ENCODE measurements around the gene CACNG8.

Gene CACNG8

DNA sequence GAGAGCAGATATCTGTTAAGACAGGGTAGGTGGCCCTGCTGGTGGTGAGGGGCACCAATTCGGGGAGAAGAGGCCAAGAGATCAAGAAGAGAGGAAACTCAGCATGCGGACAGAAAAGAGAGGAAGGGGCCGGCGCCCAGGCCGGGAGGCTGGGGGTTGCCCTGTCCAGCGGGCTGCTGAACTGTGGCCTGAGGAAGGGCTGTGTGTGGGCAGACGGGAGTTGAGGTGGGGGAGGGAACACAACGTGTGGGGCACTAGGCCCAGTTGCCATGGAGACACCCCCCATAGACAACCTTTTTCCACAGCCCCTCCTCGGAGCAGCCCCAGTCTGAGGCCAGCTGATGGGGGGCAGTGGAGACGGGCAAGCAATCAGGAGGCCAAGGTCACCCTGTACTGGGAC is 2.5 kb upstream of the CACNG8 start:
- TF ChIP-seq, protein P1, sequence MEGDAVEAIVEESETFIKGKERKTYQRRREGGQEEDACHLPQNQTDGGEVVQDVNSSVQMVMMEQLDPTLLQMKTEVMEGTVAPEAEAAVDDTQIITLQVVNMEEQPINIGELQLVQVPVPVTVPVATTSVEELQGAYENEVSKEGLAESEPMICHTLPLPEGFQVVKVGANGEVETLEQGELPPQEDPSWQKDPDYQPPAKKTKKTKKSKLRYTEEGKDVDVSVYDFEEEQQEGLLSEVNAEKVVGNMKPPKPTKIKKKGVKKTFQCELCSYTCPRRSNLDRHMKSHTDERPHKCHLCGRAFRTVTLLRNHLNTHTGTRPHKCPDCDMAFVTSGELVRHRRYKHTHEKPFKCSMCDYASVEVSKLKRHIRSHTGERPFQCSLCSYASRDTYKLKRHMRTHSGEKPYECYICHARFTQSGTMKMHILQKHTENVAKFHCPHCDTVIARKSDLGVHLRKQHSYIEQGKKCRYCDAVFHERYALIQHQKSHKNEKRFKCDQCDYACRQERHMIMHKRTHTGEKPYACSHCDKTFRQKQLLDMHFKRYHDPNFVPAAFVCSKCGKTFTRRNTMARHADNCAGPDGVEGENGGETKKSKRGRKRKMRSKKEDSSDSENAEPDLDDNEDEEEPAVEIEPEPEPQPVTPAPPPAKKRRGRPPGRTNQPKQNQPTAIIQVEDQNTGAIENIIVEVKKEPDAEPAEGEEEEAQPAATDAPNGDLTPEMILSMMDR (IDR thresholded peaks at IDR 0.05; ENCODE audit: insufficient read depth, low read depth, low read length, missing control alignments), result no peak
- DNase-seq (ENCODE audit: low read depth), result no peak
- H3K4me3 ChIP-seq (ENCODE audit: low read depth, low read length), result no peak overlapping the region

DNA sequence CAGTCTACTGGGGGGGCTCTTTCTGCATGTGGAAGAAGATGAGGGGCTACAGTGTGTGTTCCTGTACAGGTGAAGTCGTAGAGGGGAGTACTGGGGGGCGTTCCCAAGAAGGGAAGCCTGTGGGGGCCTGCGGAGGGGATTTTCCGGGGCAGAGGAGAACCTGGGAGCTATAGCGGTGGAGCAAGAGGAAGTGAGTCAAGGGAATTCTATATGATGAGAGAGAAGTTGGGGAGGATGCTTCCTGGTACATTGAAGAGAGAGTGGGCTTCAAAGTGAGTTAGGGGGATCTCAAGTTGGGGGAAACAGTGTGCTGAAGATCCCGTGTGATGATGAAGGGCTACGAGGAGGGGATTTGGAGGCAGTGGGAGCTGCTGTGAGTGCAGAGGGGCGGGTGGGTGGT is 1.9 kb upstream of the CACNG8 start:
- TF ChIP-seq, protein P1 (IDR thresholded peaks at IDR 0.05; ENCODE audit: insufficient read depth, low read depth, low read length, missing control alignments), result no peak
- DNase-seq (ENCODE audit: low read depth), result no peak
- H3K4me3 ChIP-seq (ENCODE audit: low read depth, low read length), result no peak overlapping the region

DNA sequence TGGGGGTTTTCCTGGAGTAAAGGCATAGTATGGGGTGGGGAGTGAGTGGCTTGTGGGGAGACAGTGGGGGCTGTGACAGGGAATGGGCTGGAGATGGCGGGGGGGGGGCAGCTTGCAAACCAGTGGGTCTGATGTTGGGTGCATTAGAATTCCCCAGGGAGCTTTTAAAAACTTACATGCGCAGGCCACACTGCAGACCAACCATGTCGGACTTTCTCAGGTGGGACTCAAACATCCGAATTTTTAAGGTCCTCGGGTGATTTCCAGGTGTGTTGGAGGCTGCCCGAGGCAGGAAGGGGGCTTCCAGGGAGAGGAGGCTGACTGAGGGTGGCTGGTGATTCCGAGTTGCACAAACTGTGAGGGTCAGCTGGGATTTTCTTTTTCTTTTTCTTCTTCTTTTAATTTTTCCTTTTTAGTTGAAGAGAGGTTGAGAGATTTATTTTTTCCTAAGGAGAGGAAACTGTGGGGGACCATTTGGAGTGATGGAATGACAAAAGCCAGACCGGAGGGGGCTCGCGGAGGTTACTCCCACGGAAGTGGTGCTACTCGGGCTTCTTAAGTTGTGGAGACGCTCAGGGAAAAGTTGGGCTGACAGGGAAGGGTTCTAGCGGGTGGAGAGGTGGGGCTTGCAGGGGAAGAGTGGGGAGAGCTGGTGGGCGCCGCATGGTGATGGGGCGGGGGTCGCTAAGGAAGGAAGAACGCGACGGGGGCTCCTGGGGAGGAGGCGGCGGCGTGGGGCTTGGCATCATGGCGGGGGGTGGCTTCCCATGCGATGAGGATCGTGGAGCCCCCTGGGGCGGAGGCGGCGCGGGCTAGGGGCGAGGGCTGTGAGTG is 997 bp upstream of the CACNG8 start:
- TF ChIP-seq, protein P1 (IDR thresholded peaks at IDR 0.05; ENCODE audit: insufficient read depth, low read depth, low read length, missing control alignments), result no peak
- DNase-seq (ENCODE audit: low read depth), result no peak
- H3K4me3 ChIP-seq (ENCODE audit: low read depth, low read length), result no peak overlapping the region

DNA sequence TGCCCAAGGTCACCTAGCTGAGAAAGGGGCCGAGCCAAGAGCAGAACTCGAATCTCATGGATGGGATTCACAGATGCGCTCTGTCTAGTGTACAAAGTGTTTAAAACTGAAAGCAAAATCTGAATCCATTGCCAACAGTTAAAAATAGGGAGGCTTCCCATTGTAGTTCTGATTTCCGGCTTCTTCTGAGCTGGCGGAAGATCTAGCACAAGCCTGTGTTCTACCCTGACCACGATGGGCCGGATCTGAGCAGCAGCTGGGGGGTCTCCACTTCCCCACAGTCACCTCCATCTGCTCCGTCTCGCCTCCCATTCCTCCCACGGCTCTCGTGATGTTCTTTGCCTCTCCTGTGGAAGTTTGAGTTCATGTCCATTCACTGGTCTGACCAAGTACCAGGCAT is 2.4 kb downstream of the CACNG8 start:
- TF ChIP-seq, protein P1 (IDR thresholded peaks at IDR 0.05; ENCODE audit: insufficient read depth, low read depth, low read length, missing control alignments), result no peak
- no peak overlapping the region for H3K4me3 ChIP-seq (ENCODE audit: low read depth, low read length)
- DNase-seq (ENCODE audit: low read depth), result no peak

DNA sequence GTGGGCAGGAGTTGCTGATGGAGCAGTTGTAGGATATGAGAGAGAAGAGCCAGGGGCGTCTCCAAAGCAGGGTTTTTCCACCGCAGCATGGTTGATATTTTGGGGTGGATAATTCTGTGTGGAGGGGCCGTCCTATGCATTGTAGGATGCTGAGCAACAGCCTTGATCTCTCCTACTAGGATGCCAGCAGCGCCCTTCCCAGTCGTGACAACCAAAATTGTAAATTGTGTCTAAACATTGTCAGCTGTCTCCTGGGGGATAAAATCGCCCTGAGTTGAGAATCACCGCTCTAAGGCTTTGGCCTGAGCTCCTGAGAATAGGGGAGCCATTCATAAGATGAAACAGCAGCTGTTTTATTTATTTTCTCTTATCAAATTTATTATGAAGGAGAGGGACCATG is 4.2 kb downstream of the CACNG8 start:
- H3K4me3 ChIP-seq (ENCODE audit: low read depth, low read length), result no peak overlapping the region
- TF ChIP-seq, protein P1 (IDR thresholded peaks at IDR 0.05; ENCODE audit: insufficient read depth, low read depth, low read length, missing control alignments), result no peak
- DNase-seq (ENCODE audit: low read depth), result no peak

DNA sequence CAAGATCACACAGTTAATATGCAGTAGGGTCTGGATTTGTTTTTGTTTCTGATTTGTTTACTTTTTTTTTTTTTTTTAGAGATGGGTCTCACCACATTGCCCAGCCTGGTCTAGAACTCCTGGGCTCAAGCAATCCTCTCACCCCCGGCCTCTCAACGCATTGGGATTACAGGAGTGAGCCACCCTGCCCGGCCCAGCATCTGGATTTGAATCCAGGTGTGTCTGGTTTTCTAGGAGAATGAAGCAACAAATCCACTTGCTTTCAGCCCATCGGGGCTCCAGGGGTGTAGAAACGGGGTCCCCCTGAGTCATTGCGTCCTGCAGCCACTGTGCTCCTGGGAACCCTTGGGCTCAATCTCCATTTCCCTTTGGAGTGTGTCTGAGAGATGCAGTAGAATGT is 6.6 kb downstream of the CACNG8 start:
- DNase-seq (ENCODE audit: low read depth), result no peak
- TF ChIP-seq, protein P1 (IDR thresholded peaks at IDR 0.05; ENCODE audit: insufficient read depth, low read depth, low read length, missing control alignments), result no peak
- H3K4me3 ChIP-seq (ENCODE audit: low read depth, low read length), result no peak overlapping the region

DNA sequence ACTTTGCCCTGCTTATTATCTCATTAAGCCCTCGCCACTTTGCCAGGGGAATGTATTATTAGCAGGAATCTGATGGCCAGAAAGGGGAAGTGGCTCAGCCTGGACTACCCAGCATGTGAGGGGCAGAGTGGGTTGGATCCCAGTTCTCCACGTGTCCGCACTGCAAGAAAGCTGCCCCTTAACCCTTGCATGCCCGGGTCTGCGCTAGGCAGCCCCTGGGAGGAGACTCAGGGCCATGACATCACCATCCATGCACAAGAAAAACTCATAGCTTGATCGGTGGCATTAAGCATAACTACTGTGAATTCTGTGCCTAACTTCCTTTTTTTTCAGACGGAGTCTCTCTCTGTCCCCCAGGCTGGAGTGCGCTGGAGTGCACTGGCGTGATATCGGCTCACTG is 8.9 kb downstream of the CACNG8 start:
- TF ChIP-seq, protein P1 (IDR thresholded peaks at IDR 0.05; ENCODE audit: insufficient read depth, low read depth, low read length, missing control alignments), result no peak
- H3K4me3 ChIP-seq (ENCODE audit: low read depth, low read length), result no peak overlapping the region
- DNase-seq (ENCODE audit: low read depth), result no peak

Data from GM12865 (cell line).